Measurements from ENCODE around the gene F12.

Gene F12

DNA sequence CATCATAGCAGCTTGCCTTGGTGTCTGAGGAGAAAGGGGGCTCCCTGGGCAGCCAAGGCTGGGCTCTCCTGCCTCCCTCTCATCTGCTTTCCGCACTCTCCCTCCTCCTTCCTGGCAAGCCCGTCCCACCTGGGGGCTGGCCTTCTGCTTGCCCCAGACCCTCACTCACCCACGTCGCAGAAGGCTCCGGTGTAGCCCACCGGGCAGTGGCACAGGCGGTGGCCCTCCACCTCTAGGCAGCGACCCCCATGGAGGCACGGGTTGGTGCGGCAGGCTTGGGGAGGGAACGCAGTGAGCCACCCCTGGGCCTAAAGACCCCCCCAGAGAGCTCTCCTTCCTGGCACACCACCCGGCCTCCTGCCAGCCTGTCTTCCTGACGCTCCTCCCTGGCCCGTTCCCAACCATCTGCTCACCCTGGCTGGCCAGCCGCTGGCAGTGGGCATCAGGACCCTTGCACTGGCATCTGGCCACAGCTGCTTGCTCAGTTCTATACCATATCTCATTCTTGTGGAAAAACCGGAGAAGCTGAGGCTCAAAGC, 4.7 kb downstream of the F12 start:
- TF ChIP-seq, protein P1, sequence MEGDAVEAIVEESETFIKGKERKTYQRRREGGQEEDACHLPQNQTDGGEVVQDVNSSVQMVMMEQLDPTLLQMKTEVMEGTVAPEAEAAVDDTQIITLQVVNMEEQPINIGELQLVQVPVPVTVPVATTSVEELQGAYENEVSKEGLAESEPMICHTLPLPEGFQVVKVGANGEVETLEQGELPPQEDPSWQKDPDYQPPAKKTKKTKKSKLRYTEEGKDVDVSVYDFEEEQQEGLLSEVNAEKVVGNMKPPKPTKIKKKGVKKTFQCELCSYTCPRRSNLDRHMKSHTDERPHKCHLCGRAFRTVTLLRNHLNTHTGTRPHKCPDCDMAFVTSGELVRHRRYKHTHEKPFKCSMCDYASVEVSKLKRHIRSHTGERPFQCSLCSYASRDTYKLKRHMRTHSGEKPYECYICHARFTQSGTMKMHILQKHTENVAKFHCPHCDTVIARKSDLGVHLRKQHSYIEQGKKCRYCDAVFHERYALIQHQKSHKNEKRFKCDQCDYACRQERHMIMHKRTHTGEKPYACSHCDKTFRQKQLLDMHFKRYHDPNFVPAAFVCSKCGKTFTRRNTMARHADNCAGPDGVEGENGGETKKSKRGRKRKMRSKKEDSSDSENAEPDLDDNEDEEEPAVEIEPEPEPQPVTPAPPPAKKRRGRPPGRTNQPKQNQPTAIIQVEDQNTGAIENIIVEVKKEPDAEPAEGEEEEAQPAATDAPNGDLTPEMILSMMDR (IDR thresholded peaks at IDR 0.05), result no peak

DNA sequence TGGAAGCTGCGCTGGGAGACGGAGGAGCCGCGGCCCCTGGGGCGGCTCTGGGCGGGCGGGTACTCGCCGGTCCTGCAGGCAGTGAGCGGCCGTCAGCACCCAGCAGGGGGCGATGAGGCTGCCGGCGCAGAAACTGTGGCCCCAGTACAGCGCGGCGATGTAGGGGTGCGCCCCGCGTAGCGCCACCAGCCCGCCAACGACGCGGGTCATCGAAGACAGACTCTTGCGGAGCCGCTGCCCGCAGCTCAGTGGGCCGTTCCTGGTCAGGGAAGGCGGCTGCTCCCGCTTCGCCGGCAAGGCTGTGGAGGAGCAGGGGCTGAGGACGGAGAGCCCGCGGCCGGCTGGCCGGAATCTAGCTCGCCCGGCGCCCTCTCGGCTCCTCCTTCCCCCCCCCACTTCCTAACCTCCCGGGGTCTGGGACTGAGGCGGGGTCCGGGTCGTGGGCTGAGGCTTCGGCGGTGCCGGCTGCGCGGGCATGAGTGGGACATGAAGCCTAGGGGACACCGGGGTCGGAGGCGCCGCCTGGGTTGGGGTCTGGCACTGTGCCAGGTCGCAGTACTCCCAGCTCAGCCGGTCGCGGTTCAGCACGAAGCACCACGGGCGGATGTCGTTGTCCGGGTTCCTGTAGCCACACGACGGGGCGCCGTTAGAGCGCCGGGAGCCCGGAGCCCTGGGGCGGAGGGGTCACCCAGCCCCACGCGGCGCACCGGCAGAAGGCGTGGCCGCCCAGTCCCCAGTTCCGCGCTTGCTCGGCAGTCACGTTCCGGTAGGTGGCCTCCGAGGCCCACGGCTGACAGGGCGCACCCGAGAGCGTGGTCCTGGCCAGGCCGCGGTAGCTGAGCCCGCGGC, 5.3 kb downstream of the F12 start:
- TF ChIP-seq, protein P1 (IDR thresholded peaks at IDR 0.05), result peak; percentile 54

DNA sequence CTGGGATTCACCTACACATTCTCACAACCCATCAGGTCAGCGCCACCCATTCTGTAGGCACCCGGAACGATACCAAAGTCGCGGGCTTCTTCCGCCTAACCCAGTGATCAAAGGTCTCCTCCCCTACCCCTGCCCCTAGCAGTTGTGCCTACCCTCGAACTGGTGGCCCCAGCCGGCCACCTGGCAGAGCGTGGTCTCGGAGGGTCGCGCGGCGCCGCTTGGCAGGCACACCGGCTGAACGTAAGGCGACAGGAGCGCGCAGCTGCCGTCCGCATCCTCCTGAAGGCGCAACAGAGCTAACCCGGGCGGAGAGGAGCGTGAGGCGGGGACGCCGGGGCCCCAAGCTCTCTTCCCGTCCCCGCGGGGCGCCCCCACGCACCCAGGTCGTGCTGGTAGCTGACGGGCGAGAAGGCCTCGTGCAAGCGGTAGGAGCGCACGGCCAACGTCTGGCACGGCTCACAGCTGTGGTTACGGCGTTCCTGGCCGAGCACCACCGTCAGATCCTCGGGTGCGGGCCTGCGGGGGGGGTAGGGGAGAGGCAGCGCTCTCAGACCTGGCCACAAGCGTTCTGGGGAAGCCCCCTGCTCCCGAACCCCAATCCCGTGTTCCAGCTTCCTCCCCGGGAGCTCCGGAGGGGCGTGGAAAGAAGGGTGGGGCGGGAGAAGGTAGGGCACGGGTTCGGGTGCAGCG, 6.1 kb downstream of the F12 start:
- TF ChIP-seq, protein P1 (IDR thresholded peaks at IDR 0.05), result no peak

DNA sequence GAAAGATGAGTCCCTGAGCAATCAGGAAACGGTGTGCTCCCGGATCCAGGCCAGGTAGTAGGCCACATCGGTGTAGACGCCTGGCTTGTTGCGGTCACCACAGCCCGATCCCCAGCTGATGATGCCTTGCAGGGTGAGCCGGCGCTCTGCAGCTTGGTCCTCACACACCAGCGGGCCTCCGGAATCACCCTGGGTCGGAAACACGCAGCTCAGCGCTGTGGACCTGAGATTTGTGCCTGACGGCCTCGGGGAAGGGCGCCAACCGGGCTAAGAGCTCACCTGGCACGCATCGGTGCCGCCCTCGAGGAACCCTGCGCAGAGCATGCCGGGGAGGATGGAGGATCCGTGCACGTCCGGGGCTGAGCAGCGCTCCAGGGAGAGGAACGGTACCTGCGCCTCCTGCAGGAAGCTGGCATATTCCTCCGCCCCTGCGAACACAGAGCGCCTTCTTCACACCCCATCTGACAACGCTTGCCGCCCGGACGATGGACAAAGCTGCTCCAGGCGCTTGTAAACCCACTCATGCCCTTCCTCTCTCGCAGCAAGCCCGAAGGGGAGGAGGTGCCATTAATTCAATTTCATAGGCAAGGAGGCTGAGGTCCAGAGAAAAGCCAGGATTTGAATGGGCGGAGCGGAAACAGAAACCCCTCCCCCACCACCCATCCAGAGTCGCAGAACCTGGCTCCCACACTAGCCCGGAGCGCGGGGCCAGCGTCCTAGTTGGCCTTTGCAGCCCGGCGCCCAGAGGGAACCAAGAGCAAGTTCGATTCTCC, 6.9 kb downstream of the F12 start:
- TF ChIP-seq, protein P1 (IDR thresholded peaks at IDR 0.05), result peak; percentile 51

DNA sequence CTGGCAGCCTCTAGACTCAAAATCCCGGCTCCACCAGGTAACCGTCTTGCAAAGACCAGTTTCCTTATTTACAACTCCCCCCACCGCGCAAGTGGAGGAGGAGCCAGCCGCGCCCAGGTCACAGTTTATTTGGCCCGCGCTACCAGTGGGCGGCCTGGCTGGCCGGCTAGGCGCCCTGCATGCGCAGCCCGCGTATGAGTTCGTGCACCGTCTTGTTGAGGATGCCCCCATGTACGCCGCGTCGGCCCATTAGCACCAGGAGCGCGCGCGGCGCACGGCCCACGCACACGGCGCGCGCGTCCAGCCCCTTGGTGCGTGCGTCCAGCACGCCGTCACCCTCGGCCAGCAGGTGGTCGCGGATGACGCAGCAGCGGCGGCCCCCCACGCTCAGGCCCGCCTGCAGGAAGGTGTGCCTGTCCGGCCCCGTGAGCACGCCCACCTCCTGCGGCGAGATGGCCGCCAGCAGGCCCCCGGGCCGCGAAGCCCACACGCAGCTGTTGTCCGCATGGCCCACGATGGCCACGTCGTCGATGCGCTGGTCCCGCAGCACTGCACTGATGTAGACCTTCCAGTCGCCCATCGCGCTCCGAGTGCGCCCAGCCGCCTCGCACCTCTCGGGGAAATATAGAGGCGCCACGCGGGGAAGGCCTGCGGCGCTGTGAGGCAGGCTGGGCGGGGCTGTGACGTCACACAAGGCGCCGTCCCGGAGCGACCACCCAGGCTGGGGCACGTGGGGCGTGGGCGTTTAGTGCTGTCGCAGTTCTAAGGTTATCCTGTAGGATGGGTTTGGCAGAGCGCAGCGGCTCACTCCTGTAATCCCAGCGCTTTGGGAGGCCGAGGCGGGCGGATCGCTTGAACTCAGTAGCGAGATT, 9.1 kb downstream of the F12 start, which contains the start of gene PFN3:
Gene PFN3 (minus strand): TSS at position 665 of the 872 bp plus-strand sequence. CDS start 85 bp downstream, at position 580.
- TF ChIP-seq, protein P1 (IDR thresholded peaks at IDR 0.05), result no peak

DNA sequence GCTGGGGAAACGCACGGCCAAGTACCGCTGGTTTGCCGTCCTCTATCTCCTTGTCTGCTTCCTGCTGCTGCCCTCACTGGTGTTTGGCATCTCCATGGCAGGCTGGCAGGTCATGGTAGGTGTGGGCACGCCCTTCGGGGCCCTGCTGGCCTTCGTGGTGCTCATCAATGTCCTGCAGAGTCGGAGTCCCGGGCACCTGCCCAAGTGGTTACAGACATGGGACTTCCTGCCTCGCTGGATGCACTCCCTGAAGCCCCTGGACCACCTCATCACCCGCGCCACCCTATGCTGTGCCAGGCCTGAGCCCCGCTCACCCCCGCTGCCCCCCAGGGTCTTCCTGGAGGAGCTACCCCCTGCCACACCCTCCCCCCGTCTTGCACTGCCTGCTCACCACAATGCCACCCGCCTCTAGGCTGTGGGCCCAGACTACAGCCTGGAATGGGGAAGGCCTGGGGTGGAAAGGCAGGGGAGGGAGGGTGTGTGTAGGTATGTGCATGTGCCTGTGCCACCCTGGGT, 11.4 kb downstream of the F12 start:
- TF ChIP-seq, protein P1 (IDR thresholded peaks at IDR 0.05), result no peak

Data from LNCAP (cell line).